GM18870 (cell line): ENCODE data around the gene SLC17A2.

Experiments
- ATAC-seq: cut with Tn5 transposase; IDR thresholded peaks from one replicate; pipeline ENCODE4 v1.9.1; 2021; ENCODE audit warnings: moderate library complexity; ENCODE audit not compliant: unreplicated experiment

SLC17A2 gene

GRCh38 chr6:25921525-25922203 lies 8.8 kb downstream of the SLC17A2 start:
- no peak for ATAC-seq

- no peak for ATAC-seq
Observed at GRCh38 chr6:25919657-25920056, 10.8 kb downstream of the SLC17A2 start.

GRCh38 chr6:25918083-25918683 lies 12.3 kb downstream of the SLC17A2 start:
- ATAC-seq = no peak

GRCh38 chr6:25916789-25917490 lies 13.6 kb downstream of the SLC17A2 start:
- no peak for ATAC-seq

GRCh38 chr6:25916330-25916729 lies 14.2 kb downstream of the SLC17A2 start:
- no peak for ATAC-seq

- ATAC-seq = no peak
Observed at GRCh38 chr6:25913741-25914140, 16.8 kb downstream of the SLC17A2 start.

GRCh38 chr6:25911351-25911750 lies 19.1 kb downstream of the SLC17A2 start:
- no peak for ATAC-seq

- ATAC-seq = no peak
Observed at GRCh38 chr6:25907475-25908014, 22.9 kb downstream of the SLC17A2 start.

- ATAC-seq = no peak
Observed at GRCh38 chr6:25903467-25904099, 26.9 kb downstream of the SLC17A2 start.

- ATAC-seq = no peak
Observed at GRCh38 chr6:25902071-25902470, 28.4 kb downstream of the SLC17A2 start.

- ATAC-seq = no peak
Observed at GRCh38 chr6:25900843-25901242, 29.6 kb downstream of the SLC17A2 start.

- ATAC-seq = no peak
Observed at GRCh38 chr6:25899580-25900408, 30.7 kb downstream of the SLC17A2 start.

GRCh38 chr6:25899123-25899522 lies 31.4 kb downstream of the SLC17A2 start:
- ATAC-seq = no peak

- no peak for ATAC-seq
Observed at GRCh38 chr6:25898289-25898977, 32.1 kb downstream of the SLC17A2 start.

GRCh38 chr6:25896252-25896651 lies 34.2 kb downstream of the SLC17A2 start:
- no peak for ATAC-seq

- no peak for ATAC-seq
Observed at GRCh38 chr6:25895771-25896170, 34.7 kb downstream of the SLC17A2 start.

GRCh38 chr6:25893778-25894177 lies 36.7 kb downstream of the SLC17A2 start:
- ATAC-seq = no peak

- no peak for ATAC-seq
Observed at GRCh38 chr6:25892877-25893276, 37.6 kb downstream of the SLC17A2 start.

GRCh38 chr6:25889877-25890853 lies 40.3 kb downstream of the SLC17A2 start:
- no peak for ATAC-seq
